Stimulated activated memory B cell treated with anti-CD40 and anti-IgM and Interleukin-4, amounts not matched to agents 10 μg/mL and 1 μg/mL and 100 μg/mL, for 72 hours (primary cell): ENCODE data around the gene RPS6KA2.

ENCODE experiments used
- ATAC-seq: fragments of 150-1000 bp; cut with Tn5 transposase; 2 replicates; pipeline ENCODE4 v1.10.0; 2021
- H3K27ac Mint-ChIP-seq: one replicate; pipeline ENCODE4 v1.8.0; 2022; ENCODE audit warnings: mild to moderate bottlenecking, mixed read lengths
- H3K27me3 Mint-ChIP-seq: one replicate; pipeline ENCODE4 v1.8.0; 2022; ENCODE audit warnings: mixed read lengths
- H3K36me3 Mint-ChIP-seq: one replicate; pipeline ENCODE4 v1.8.0; 2022; ENCODE audit warnings: mixed read lengths
- H3K4me1 Mint-ChIP-seq: one replicate; pipeline ENCODE4 v1.8.0; 2022; ENCODE audit warnings: mixed read lengths
- H3K4me3 Mint-ChIP-seq: one replicate; pipeline ENCODE4 v1.8.0; 2022; ENCODE audit warnings: mild to moderate bottlenecking, moderate library complexity, mixed read lengths
- H3K9me3 Mint-ChIP-seq: one replicate; pipeline ENCODE4 v1.8.0; 2022; ENCODE audit warnings: mixed read lengths

The RPS6KA2 gene

GRCh38 chr6:166599205-166599604, 27.8 kb downstream of the RPS6KA2 start:
- Mint-ChIP-seq H3K27ac (no peak overlapping the region), H3K4me1 (peaks cover 9% of the 10 kb centered on the region), H3K27me3 (peaks cover 10% of the 10 kb centered on the region), H3K9me3 (peaks cover 6% of the 10 kb centered on the region), H3K36me3 (peaks cover 21% of the 10 kb centered on the region), H3K4me3 (no peak overlapping the region)
- no peak for ATAC-seq

- Mint-ChIP-seq H3K27ac (no peak overlapping the region), H3K9me3 (peaks cover 6% of the 10 kb centered on the region), H3K27me3 (peaks cover 10% of the 10 kb centered on the region), H3K4me1 (peaks cover 9% of the 10 kb centered on the region), H3K4me3 (no peak overlapping the region), H3K36me3 (peaks cover 21% of the 10 kb centered on the region)
- no peak for ATAC-seq
Measured at GRCh38 chr6:166598441-166599138, 28.5 kb downstream of the RPS6KA2 start.

DNA sequence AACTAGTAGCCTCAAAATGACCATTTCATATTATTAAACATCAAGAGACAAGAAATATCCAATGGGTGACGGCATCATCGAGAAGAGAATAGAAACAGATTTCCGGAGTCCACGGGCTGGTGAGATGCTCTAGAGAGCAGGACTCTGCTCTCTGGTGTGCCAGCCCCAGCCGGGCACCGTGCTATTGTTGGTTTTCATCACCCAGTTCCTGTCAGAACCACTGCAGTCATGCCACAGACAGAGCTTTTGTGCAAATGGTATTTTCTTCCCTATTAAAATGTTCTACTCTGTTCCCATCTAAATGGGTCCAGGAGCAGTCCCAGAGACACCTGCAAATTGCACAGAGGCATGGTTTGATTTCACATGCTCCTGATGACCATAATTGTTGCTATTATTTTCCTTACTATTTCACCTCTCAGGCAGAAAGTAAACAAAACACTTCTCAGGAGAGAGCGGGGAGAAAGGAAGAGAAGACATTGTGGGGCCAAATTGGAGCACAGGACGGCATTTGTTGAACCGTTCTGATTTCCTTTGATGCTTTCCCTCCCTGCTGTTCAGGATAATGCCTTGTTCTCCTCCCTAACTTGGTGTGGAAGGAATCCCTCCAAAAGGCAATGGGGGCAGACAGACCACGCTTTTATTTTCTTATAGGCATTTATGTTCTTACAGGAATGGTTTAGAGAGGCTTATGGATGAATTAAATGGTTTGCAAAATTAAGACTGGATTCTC, 29.2 kb downstream of the RPS6KA2 start:
- ATAC-seq: no peak

DNA sequence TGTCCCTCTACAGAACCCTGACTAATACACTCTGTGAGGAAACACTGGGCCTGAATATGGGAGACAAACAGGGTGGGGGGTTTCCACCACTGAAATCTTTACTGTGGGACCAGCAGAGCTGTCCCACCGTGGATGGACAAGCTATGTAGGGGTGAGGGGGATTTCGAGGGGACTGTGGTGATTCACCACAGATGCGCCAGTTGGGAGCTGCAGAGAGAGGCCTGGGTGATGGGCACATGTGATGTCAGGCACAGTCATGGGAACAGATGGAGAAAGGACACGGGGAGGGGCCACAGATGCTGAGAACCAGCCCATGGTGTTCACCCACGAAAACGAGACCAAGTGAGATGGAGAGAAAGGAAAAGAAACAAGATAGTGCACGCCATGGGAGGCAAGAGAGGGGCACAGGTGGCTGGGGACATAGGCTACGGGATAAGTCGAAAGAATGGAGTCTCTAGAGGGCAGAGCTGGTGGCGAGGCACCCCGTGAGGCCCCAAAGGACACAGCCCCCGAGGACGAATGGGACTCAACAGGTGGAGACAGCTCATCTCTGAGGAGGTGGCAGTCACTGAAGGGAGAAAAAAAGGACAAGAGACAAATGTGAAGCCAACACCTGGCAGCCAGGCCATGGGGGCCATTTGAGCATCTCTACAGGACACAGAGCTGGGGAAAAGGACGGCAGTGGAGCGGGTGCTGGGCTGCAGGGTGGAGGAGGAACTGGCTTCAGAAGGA, 30.1 kb downstream of the RPS6KA2 start:
- peaks cover 6% of the 10 kb centered on the region for H3K9me3 Mint-ChIP-seq
- peaks cover 10% of the 10 kb centered on the region for H3K27me3 Mint-ChIP-seq
- no peak overlapping the region for H3K4me3 Mint-ChIP-seq
- H3K27ac Mint-ChIP-seq: no peak overlapping the region
- H3K4me1 Mint-ChIP-seq: peaks cover 9% of the 10 kb centered on the region
- H3K36me3 Mint-ChIP-seq: peaks cover 16% of the 10 kb centered on the region
- ATAC-seq: no peak

More for the DNA sequence above, 29.2 kb downstream of the RPS6KA2 start:
- Mint-ChIP-seq H3K27me3 (peaks cover 10% of the 10 kb centered on the region), H3K27ac (no peak overlapping the region), H3K4me1 (peaks cover 9% of the 10 kb centered on the region), H3K9me3 (peaks cover 6% of the 10 kb centered on the region), H3K36me3 (peaks cover 21% of the 10 kb centered on the region), H3K4me3 (no peak overlapping the region)

- H3K27ac Mint-ChIP-seq: no peak overlapping the region
- no peak overlapping the region for H3K4me3 Mint-ChIP-seq
- peaks cover 9% of the 10 kb centered on the region for H3K4me1 Mint-ChIP-seq
- ATAC-seq: no peak
- peaks cover 16% of the 10 kb centered on the region for H3K36me3 Mint-ChIP-seq
- H3K27me3 Mint-ChIP-seq: peaks cover 10% of the 10 kb centered on the region
- peaks cover 6% of the 10 kb centered on the region for H3K9me3 Mint-ChIP-seq
Measured at GRCh38 chr6:166595949-166596348, 31.1 kb downstream of the RPS6KA2 start.

DNA sequence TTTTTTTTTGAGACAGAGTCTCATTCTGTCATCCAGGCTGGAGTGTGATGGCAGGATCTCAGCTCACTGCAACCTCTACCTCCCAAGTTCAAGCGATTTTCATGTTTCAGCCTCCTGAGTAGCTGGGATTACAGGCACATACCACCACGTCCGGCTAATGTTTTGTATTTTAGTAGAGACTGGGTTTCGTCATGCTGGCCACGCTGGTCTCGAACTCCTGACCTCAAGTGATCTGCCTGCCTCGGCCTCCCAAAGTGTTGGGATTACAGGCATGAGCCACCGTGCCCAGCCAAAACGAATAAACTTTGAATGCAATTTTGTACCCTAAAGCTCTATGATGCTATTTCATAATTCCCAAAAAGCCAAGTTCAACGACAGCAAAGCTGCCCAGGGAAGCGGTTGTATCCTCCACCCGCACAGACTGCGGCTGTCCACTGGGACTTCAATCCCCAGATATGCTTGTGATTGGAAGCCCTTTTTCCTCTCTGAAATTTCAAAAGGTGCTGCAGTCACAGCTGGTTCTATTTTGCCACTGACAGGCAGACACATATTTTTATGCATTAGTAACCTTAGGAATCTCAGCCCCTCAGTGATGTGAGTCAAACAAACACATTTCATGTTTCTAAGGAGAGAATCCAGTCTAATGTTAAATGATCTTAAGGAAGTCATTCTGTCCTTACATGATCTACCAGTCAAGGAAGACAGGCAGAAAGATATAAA, 31.8 kb downstream of the RPS6KA2 start:
- Mint-ChIP-seq H3K4me3 (no peak overlapping the region), H3K9me3 (peaks cover 6% of the 10 kb centered on the region), H3K4me1 (peaks cover 11% of the 10 kb centered on the region), H3K36me3 (peaks cover 16% of the 10 kb centered on the region), H3K27ac (no peak overlapping the region), H3K27me3 (peaks cover 10% of the 10 kb centered on the region)
- ATAC-seq: no peak

- Mint-ChIP-seq H3K4me1 (peaks cover 35% of the 10 kb centered on the region), H3K27ac (no peak overlapping the region), H3K27me3 (peaks cover 10% of the 10 kb centered on the region), H3K4me3 (no peak overlapping the region), H3K36me3 (peaks cover 16% of the 10 kb centered on the region), H3K9me3 (peaks cover 6% of the 10 kb centered on the region)
- ATAC-seq: no peak
Measured at GRCh38 chr6:166592821-166593220, 34.2 kb downstream of the RPS6KA2 start.

DNA sequence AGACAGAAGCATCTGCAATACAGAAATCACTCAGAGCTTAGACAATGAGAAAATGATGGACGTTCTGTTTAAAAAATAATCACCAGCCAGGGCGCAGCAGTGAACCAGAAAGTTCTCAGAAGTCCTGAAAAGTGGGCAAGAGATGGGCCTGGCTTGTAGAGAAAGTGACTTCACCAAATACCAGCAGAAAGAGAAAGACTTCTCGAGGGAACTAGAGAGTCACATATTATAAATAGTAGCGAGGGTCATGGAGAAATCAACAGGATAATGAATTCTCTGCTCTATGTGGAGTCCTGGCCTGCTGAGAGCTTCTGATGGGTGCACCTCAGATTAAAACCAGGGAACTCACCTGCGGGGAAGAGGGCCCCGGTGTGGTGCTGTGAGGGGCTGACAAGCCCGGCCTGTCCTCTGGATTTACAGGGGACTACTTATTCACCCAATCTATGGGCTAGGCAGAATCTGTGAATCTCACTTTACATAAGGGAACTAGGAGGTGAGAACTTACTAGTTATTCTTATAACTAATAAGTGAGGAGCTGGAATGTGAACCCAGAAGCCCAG, 35.0 kb downstream of the RPS6KA2 start:
- no peak overlapping the region for H3K4me3 Mint-ChIP-seq
- peaks cover 5% of the 10 kb centered on the region for H3K27me3 Mint-ChIP-seq
- H3K36me3 Mint-ChIP-seq: peaks cover 11% of the 10 kb centered on the region
- H3K9me3 Mint-ChIP-seq: peaks cover 3% of the 10 kb centered on the region
- H3K27ac Mint-ChIP-seq: no peak overlapping the region
- H3K4me1 Mint-ChIP-seq: peaks cover 38% of the 10 kb centered on the region
- no peak for ATAC-seq

DNA sequence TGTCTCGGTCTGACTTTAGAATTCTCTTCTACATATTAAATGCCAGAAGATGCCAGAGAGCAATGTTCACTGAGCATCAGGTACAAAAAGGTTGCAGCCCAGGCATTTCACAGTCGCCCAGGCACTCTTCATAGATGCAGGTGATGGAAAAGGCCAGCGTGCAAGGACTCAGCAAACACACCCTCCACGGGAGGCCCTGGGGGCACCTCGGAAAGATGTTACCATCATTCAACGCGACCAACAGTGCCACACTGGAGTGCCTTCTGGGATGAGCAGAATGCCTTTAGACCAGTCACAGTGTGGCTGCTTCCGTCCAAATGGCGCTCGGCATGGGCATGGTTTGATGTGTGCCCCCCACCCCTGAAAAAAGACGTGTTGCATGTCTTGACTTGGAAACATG, 36.0 kb downstream of the RPS6KA2 start:
- Mint-ChIP-seq H3K4me3 (no peak overlapping the region), H3K36me3 (peaks cover 4% of the 10 kb centered on the region), H3K27me3 (no peaks in the 10 kb centered on the region), H3K27ac (no peak overlapping the region), H3K4me1 (peaks cover 40% of the 10 kb centered on the region), H3K9me3 (no peaks in the 10 kb centered on the region)
- no peak for ATAC-seq

- H3K4me1 Mint-ChIP-seq: peaks cover 40% of the 10 kb centered on the region
- no peak for ATAC-seq
- H3K27ac Mint-ChIP-seq: peak overlapping the region; percentile 82
- H3K36me3 Mint-ChIP-seq: no peaks in the 10 kb centered on the region
- peak overlapping the region; percentile 57 for H3K4me3 Mint-ChIP-seq
- no peaks in the 10 kb centered on the region for H3K27me3 Mint-ChIP-seq
- no peaks in the 10 kb centered on the region for H3K9me3 Mint-ChIP-seq
Measured at GRCh38 chr6:166589786-166590574, 37.1 kb downstream of the RPS6KA2 start.

- no peaks in the 10 kb centered on the region for H3K36me3 Mint-ChIP-seq
- H3K27ac Mint-ChIP-seq: peak overlapping the region; percentile 82
- ATAC-seq: peak; percentile 52
- peaks cover 40% of the 10 kb centered on the region for H3K4me1 Mint-ChIP-seq
- H3K9me3 Mint-ChIP-seq: no peaks in the 10 kb centered on the region
- H3K4me3 Mint-ChIP-seq: peak overlapping the region; percentile 57
- no peaks in the 10 kb centered on the region for H3K27me3 Mint-ChIP-seq
Measured at GRCh38 chr6:166589337-166589731, 37.7 kb downstream of the RPS6KA2 start.

- H3K36me3 Mint-ChIP-seq: no peaks in the 10 kb centered on the region
- H3K4me1 Mint-ChIP-seq: peaks cover 40% of the 10 kb centered on the region
- peak overlapping the region; percentile 57 for H3K4me3 Mint-ChIP-seq
- H3K27me3 Mint-ChIP-seq: no peaks in the 10 kb centered on the region
- peak; percentile 58 for ATAC-seq
- peak overlapping the region; percentile 82 for H3K27ac Mint-ChIP-seq
- H3K9me3 Mint-ChIP-seq: no peaks in the 10 kb centered on the region
Measured at GRCh38 chr6:166588691-166589336, 38.2 kb downstream of the RPS6KA2 start.

GRCh38 chr6:166587631-166588413, 39.2 kb downstream of the RPS6KA2 start:
- peak overlapping the region; percentile 82 for H3K27ac Mint-ChIP-seq

More at GRCh38 chr6:166587631-166588413, 39.2 kb downstream of the RPS6KA2 start:
- no peaks in the 10 kb centered on the region for H3K36me3 Mint-ChIP-seq
- peak; percentile 93 for ATAC-seq
- no peaks in the 10 kb centered on the region for H3K27me3 Mint-ChIP-seq
- H3K4me1 Mint-ChIP-seq: peaks cover 40% of the 10 kb centered on the region
- no peaks in the 10 kb centered on the region for H3K9me3 Mint-ChIP-seq
- H3K4me3 Mint-ChIP-seq: peak overlapping the region; percentile 57
